NB4 (cell line): ENCODE results near the gene SMAD4.

Experiments
- MYC ChIP-seq: IDR thresholded peaks from 2 replicates; pipeline ENCODE4 v1.6.1; 2011; ENCODE audit warnings: low read depth, low read length
- POLR2A ChIP-seq: IDR thresholded peaks from 2 replicates; pipeline ENCODE4 v1.6.1; 2011; ENCODE audit warnings: mild to moderate bottlenecking; ENCODE audit not compliant: insufficient read length; ENCODE audit errors: extremely low read depth
- TF ChIP-seq, protein P1 (sequence below): IDR thresholded peaks from one replicate; pipeline ENCODE4 v1.5.1; 2012; ENCODE audit warnings: low read depth, low read length
- TF ChIP-seq, protein P2 (sequence below): IDR thresholded peaks from 2 replicates; pipeline ENCODE4 v1.6.1; 2011; ENCODE audit warnings: low read depth, low read length

DNA sequence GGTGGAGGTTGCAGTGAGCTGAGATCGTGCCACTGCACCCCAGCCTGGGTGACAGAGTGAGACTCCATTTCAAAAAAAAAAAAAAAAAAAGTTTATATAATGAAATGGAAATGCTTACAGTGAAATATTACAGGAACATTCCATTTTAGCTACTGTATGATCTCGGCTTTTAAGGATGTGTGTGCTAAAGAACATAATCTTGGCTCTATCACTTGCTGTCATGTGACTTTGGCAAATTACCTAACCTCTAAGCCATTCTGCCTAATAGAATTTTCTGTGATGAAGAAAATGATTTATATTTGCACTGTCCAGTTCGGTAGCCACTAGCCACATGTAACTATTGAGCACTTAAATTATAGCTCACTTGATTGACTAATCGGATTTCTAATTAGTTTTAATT, 36.3 kb downstream of the SMAD4 start:
- TF ChIP-seq, protein P1, sequence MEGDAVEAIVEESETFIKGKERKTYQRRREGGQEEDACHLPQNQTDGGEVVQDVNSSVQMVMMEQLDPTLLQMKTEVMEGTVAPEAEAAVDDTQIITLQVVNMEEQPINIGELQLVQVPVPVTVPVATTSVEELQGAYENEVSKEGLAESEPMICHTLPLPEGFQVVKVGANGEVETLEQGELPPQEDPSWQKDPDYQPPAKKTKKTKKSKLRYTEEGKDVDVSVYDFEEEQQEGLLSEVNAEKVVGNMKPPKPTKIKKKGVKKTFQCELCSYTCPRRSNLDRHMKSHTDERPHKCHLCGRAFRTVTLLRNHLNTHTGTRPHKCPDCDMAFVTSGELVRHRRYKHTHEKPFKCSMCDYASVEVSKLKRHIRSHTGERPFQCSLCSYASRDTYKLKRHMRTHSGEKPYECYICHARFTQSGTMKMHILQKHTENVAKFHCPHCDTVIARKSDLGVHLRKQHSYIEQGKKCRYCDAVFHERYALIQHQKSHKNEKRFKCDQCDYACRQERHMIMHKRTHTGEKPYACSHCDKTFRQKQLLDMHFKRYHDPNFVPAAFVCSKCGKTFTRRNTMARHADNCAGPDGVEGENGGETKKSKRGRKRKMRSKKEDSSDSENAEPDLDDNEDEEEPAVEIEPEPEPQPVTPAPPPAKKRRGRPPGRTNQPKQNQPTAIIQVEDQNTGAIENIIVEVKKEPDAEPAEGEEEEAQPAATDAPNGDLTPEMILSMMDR = no peak
- no peak for TF ChIP-seq POLR2A
- TF ChIP-seq, protein P2, sequence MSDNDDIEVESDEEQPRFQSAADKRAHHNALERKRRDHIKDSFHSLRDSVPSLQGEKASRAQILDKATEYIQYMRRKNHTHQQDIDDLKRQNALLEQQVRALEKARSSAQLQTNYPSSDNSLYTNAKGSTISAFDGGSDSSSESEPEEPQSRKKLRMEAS = no peak
- TF ChIP-seq MYC = no peak
